HepG2 (cell line): ENCODE measurements around the gene SPON1. TPM values are rescaled to one million over a fixed set of nuclear protein-coding genes. Genes with fewer than 3 reads are reported as not detected.

Experiments
- FOXO1 ChIP-seq: sonication (generic); formaldehyde crosslinking; IDR thresholded peaks from 2 replicates; pipeline ENCODE4 v1.4.0; 2020; ENCODE audit warnings: missing genetic modification reagents
- GABPA ChIP-seq, 2 experiments: IDR thresholded peaks; 2 replicates each; pipeline ENCODE4 v1.6.1; 2011 to 2016; ENCODE audit warnings: low read depth in 2 of 2, low read length in 1 of 2, missing biosample characterization in 1 of 2, missing genetic modification characterization in 1 of 2
- MTERF4 ChIP-seq: sonication (generic); formaldehyde crosslinking; IDR thresholded peaks from 2 replicates; pipeline ENCODE4 v1.8.0; 2023; ENCODE audit warnings: mild to moderate bottlenecking, missing genetic modification reagents
- ZNF124 ChIP-seq: sonication (generic); formaldehyde crosslinking; IDR thresholded peaks from 2 replicates; pipeline ENCODE4 v1.4.0; 2020; ENCODE audit warnings: missing genetic modification reagents
- ZNF318 ChIP-seq: sonication (generic); formaldehyde crosslinking; IDR thresholded peaks from 2 replicates; pipeline ENCODE4 v1.4.0; 2020; ENCODE audit warnings: mild to moderate bottlenecking, missing genetic modification reagents
- ZNF333 ChIP-seq: sonication (generic); formaldehyde crosslinking; IDR thresholded peaks from 2 replicates; pipeline ENCODE4 v1.4.0; 2020; ENCODE audit warnings: mild to moderate bottlenecking, missing genetic modification reagents, borderline replicate concordance
- ZNF451 ChIP-seq: sonication (generic); formaldehyde crosslinking; IDR thresholded peaks from 2 replicates; pipeline ENCODE4 v1.5.0; 2020; ENCODE audit warnings: mild to moderate bottlenecking, missing genetic modification reagents
- ZNF598 ChIP-seq: sonication (generic); formaldehyde crosslinking; IDR thresholded peaks from 2 replicates; pipeline ENCODE4 v1.5.1; 2020; ENCODE audit warnings: mild to moderate bottlenecking, missing genetic modification reagents, borderline replicate concordance
- polyA plus RNA-seq, 8 experiments: library from polyadenylated mRNA; depleted of rRNA in 3 of 8; stranded (reverse) in 7 of 8; unstranded in 1 of 8; fragments of >200 nt; fragmentation: Illumina TruSeq in 4 of 8; extraction: Trizol in 4 of 8; gene quantifications; 2 replicates each; pipeline versions ENCODE4 v1.2.1 to v1.2.3, GENCODE V29; 2011 to 2016; ENCODE audit warnings: low read depth in 4 of 8, missing spikeins in 1 of 8, mixed read lengths in 1 of 8; ENCODE audit not compliant: insufficient read depth in 1 of 8
- total RNA-seq, 5 experiments: library from RNA; depleted of rRNA; stranded (reverse); fragments of >200 nt; fragmentation: Illumina TruSeq; extraction: Trizol; gene quantifications; 2 replicates each; pipeline ENCODE4 v1.2.3, GENCODE V29; 2016; ENCODE audit warnings: low read depth in 1 of 5

SPON1 gene
- total and polyA plus RNA-seq, 2 of the 13 experiments (the other 11 are each of a cell fraction or from before 2014, with no cell fraction given) = not detected

GRCh38 chr11:14026961-14027360, 64.4 kb downstream of the SPON1 start (continued):
- TF ChIP-seq ZNF318 (CRISPR knock-in tag) (no peak), ZNF598 (CRISPR knock-in tag) (no peak), GABPA (IDR thresholded peaks at IDR 0.05; ENCODE audit: low read depth, low read length) (no peak), GABPA (CRISPR knock-in tag; IDR thresholded peaks at IDR 0.05; ENCODE audit: low read depth) (no peak), ZNF124 (CRISPR knock-in tag) (no peak), FOXO1 (CRISPR knock-in tag) (no peak), MTERF4 (no peak), ZNF333 (CRISPR knock-in tag) (no peak), ZNF451 (CRISPR knock-in tag) (no peak)
- TF ChIP-seq, all 625 proteins: peak for 0
